Measurements from ENCODE around the gene ARAP1.

ARAP1 gene

DNA sequence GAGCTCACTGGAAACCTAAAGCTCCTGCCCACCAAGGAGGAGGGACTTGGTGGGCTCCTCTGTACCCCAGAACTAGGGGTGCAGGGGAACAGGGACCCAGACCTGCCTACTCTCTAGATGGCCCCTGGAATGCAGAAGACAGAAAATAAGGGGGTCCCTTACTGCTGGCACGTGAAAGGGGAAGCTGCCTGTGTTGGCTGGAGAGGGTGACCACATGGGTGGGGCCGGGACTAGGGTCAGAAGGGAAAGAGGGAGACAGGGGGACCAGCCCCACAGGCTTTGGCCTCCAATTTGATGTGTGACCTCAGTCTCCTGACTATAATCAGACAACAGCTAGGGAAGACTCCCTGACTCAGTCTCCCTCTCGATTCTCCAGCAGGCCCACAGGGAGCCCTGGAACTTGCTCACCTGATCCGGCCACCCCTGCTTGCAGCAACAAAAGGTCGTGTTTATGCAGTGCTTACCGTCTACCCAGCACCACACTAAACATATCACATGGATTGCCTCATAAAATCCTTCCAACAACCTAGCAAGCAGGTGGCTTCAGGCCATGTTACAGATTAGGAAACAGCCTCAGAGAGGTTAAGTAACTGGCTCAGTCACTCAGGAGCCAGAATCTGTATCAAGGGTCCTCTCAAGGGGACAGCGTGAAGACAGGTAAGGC is 10.2 kb downstream of the ARAP1 start:
- DNase-seq: no peak

DNA sequence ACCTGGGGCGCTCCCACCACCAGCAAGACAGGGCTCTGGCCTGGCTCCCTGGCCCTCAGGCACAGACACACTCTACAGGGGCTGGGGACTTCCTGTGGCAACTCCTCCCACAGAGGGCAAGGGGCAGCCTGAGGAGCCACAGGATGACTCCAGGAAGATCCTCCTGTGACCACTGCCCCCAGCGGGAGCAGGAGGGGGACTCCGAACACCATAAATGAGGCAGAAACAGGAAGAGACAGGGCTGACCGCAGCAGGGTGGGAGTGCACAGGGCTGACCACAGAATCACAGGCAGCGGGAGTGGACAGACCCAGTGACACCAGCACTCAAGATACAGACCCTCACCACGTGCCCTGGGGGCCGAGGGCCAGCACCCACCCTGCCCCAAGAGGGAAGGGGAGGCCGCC is 10.8 kb downstream of the ARAP1 start:
- DNase-seq: no peak

DNA sequence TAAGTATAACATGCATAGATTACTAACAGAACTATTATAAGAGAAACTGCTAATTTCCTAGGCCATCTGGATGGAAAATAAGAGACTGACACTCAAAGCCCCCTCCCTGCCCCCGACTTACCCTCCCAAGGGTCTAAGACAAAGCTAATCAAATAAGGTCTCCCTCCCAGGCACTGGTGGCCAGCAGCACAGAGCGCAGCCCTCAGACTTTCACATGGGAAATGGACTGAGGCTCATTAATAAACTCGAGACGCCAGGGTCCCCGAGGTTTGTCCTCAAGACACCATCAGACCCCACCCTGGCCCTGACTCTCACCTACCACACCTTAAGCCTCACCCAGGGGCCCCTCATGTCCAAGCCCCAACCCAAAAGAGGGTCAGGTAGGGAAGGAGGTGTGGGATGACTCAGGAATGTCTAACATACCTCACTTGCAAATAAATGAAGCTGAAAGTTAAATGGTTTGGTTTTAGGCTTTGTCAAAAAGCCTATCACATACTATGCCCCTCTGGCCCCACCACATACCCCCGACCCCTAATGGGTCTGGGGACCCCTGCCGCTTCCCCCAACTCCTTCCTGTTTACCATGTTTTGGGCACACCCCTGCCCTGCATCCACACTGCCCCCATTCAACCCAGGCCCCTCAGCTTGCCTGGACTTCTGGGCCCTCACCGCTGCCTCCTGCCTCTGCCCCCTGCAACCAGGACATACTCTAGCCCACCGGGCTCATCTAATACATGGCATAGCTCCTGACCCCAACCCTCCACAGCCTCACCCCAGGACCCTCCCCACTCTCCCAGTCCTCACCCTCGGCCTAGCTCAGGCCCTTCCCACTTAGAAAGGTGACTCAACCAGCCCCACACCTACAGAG is 11.4 kb downstream of the ARAP1 start:
- DNase-seq: no peak

DNA sequence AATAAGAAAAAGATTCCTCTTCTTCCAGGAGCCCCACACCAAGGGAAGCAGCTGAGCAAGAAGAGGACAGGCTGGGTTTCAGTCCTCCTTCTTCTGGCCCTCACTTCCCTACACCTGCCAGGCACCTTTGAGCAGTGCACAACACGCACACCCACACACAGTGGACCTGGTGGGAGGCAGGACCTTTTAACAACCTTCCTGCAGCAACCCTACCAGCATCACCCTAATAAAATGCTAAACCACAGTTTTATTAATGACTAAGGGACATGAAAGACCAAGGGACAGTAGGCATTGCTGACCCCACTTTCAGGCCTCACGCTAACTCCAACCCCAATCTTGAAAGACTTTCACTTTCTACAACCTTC is 12.2 kb downstream of the ARAP1 start:
- DNase-seq: no peak

DNA sequence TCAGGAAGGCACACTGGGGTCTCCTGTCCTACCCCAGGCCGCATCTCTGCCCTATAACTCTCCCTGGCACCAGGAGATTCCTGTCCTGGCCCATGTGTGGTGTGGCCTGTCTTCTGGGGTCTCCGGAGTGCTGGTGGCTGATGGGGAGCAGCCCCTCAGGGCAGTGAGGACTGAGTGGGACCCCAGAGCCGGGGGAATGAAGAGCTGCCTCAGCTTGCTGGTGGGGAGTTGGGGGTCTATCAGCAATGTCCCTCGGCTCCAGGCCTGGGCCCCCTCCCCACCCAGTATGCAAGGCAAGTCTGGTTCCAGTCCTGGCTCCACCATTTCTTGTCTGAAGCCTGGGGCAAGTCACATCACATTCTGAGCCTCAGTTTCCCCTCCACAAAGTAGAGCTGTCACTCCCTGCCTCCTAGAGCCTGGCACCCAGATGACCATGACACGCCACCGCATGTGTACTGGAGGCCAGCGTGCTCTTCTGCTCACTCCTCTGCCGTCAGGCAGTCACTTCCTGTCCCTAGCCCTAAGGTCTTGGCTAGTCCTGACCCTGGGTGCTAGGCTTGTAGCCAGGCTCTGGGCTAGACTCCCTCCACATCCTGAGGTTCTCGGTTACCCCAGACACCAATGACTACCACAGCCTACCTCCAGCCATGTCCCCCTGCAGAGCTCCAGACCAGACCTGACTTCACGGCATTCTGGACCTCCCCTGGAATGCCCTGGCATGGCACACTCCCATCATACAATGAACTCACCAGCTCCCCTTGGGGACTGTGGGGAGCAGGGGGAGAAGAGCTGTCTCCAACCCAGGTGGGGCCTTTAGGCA is 12.8 kb downstream of the ARAP1 start:
- DNase-seq: no peak

DNA sequence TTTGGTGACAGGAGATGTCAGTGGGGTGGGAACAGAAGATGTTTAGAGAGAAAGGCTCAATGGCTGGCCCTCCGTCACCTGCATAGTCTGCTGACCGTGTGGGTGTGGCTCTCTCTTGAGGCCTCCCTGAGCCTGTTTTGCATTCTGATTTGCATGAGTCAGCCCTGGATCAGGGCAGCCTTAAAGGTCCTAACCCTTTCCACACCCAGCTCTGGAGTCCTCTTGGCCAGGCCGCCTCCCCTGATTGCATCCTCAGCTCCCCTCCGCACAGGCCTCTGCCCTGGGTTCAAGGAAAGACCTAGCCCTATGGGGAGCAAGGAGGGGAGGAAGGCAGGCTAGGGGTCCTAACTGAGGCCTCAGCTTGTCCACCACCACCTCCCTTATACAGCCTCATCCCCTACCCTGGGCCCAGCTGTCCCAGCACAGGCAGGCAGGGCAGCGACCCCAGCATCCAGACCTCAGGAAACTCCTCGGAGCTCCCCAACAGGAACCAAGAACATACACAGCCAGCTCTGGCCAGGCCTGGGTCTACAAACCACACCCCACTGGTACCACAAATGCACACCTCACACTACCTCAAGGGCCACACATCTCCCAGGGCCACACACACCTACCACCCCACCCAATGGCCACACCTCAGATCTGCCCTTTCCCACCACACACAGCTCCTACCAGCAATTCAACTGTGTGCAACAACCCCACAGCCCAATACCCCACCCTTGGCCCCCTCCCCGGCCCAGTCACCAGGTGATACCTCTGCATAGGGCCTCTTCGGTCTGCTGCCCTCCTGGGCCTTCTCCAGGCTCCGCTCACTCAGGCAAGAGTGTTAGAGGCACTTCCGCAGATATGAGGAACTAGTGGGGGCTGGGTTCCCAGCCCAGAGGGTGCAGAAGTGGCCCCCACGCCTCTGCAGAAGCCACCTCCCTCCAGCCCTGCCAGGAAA is 13.7 kb downstream of the ARAP1 start:
- no peak for DNase-seq

DNA sequence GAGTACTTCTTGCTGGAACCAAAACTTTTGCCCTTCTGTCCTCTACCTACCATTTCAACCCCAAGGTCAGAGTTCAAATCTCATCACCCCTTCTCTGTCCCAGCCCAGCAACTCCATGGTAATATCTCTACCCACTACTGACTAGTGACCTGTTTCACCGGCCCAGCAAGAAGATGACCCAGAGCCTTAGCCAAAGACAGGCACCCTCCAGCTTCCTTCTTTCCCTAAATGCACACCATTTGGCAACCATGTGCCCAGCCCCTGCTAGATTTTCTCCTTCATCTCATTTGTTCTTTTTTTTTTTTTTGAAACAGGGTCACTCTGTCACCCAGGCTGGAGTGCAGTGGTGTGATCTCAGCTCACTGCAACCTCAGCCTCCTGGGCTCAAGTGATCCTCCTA is 14.9 kb downstream of the ARAP1 start:
- no peak for DNase-seq

DNA sequence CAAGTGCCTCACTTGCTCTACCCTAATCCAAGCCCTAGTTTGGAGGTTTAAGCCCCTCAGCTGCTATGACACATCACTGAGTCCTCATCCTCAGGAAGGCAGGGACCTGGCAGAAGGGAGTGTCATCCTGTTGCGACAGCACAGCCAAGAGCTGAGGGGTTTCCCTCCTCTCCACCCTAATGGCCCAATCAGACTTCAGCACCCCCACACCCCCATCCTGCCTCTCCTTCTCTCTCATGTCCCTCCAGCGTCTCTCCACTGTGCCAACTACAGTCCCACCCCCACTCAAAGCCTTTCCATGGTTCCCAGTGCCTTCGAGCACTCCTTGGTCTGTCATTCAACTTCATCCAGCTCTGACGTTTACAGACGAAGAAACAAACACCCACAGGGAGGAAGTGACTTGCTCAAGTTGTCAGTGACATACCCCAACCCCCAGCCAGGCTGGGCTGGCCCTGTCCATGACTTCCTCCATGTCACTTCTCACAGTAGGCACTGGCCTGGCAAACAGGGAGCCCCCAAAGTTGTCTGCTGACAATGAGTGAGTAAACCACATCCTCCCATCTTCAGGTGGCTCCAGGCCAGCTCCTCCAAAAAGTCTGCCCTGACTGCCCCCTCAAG is 15.6 kb downstream of the ARAP1 start:
- no peak for DNase-seq

DNA sequence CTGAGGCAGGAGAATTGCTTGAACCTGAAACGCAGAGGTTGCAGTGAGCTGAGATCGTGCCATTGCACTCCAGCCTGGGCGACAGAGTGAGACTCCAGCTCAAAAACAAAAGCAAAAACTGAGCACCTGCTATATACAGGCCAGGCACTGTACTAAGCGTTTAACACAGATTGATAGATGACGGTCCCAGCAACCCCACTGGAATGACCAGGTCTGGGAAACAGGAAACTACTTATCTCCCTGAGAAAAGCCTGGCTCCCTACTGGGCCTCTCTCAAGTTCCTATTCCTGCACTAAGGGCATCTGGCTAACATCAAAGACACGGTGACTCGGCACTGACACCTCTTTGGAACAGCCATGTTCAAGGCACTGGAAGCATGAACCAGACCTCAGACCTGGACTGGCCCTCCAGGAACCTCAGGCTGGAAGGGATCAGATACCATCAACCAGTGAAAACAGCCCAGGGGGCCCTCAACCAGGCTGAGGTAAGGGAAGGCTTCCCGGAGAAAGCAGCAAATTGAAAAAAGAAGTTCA is 16.6 kb downstream of the ARAP1 start:
- no peak for DNase-seq

DNA sequence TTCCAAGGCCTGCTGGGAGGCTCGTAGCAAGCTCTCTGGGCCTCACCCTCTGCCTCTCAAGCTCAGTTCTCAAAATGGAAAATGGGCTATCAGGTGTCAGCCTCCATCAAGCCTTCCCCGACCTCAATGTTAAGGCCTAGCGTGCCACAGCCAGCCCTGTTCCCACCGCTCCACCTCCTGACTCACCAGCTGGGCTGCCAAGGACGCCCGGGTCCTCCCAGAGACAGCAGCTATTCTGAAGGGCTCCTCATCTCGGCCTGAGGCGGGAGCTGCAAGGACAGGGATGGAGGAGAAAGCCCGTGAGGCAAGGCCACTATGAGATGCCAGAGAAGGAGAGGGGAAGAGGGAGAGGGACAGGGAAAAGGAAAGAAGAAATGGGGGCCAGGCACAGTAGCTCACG is 19.9 kb downstream of the ARAP1 start:
- no peak for DNase-seq

DNA sequence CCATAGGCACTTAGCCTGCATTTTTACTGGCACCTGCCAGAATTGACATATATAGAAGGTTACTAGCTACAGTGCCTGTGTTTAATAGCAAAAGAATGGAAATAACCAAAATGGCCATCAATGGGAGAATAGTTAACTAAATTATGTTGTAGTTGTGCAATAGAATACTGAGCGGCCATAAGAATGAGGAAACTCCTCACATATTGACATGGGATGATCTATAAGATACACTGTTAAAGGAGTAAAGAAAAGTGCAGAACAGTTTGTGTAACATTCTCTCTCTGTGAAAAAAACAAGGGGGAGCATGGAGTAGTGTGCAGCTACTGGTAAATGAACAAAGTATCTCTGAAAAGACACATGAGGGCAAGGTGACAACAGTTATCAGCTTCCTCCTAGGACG is 21.5 kb downstream of the ARAP1 start:
- no peak for DNase-seq

DNA sequence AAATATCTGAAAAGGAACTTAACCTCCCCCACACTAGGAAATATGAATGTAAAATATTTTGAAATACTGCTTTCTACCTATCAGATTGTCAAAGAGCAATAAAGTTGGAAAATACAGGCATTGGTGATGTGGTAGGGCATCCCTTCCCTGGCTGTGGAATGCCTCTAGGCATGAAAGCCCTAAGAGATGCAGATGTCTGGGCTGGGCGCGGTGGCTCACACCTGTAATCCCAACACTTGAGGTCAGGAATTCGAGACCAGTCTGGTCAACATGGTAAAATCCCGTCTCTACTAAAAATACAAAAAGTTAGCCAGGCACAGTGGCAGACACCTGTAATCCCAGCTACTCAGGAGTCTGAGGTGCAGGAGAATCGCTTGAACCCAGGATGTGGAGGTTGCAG is 22.0 kb downstream of the ARAP1 start:
- no peak for DNase-seq

DNA sequence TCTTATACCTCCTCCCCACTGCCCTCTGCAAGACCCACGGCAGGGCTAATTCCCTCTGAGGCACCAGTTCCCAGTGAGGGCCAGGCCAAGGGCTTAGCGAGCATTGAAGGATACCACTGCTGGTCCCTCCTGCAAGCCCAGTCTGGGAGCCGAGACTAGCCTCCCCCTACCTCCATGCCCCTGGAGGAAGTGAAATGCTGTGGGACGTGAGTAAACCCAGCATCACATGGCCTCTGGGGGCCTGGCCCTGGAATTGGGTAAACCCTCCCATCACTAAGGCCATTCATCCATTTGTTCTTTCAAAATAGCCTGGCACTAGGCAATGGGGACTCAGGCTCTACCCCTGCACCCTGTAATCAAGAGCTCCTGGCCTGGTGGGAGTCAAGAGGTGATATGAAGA is 24.7 kb downstream of the ARAP1 start:
- DNase-seq: no peak

DNA sequence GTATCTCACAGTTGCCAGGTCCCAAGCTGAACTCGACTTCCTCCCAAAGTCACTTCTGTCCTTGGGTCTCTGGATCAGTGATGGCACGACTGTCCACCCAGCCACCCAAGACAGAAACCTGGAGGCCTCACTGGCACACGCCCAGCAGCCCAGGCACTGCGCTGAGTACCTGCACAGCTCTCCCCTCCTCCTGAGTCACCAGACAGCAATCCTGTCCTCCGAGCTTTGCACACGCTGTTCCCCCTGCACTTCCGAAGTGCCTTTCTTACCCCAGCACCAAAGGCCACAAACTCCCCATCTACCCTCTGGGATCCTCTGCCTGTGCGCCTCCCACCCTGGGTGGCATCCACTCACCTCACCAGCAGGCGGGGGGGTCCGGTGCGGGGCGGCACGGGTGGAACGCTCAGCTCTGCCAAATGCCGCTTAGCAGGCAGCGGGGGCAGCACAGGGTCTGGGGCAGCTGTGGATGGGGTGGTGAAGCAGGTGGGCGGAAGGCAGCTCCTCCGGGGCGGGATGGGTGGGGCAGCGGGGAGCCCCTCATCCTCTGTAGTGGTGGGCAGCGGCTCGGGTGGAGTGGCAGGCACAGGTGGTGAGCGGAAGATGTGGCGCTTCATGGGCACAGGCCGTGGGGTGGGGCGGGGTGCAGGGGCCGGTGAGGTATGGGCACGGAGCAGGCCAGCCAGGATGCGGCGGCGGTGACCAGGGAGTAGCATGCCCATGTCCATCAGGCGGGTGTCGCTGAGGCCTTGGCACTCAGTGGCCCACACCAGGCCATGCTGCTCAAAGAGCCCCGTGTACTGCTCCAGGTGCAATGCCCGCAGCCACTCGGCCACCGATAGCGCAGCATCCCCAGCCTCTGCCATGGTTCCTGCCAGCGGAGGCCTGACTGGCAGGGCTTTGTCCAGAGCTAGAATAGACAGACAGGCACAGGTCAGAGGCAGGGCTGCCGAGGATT is 25.7 kb downstream of the ARAP1 start:
- DNase-seq: no peak

DNA sequence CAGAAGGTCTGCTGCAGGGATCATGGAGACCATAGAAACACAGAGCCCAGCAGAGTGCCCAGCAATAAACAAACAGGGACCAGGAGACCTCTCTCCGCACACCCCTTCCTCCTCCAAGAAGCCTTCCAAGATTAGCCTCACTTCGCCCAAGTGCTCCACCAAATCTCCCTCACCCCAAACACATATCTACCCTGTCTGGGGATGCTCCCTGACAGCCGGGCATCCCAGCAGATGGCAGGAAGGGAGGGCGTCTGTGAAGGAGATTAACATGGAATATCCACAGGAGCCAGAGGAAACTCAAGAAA is 26.5 kb downstream of the ARAP1 start:
- no peak for DNase-seq

DNA sequence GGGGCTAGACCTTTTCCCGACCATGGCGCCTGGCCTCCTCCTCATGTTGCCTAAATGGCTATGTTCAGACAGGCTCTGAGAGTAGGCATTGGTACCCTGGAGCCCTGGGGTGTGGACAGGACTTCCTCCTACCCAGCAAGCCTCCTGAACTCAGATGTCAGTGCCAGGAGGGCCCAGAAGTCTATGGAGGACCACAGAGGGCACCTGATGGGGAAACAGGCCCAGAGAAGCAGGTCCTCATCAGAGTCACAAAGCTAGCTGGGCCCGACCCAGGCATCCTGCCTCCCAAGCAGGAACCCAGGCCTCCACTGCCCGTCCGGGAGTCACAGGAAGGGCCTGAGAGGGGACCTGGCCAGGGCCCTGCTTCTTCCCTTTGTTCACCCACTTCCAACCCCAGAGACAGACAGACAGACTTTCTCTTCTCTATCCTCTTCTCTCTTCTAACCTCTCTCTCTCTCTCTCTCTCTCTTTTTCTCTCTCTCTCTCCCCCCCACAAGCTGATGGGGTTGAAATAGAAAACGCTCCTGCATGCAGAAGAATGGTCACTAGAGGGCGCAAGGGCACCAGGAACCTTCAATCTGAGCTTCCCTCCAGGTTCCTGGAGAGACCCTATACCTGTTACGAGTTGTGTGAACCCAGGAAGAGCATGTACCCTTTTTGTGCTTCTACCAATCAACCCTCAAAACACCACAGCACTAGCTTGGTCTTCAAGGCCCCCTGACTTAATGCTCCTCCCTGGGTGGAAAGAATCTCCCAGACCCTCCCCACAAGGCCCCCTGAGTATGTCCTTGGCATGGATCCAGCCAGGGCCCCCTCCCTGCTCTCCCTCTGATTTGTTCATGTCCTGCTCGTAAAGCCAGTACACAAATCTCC is 27.1 kb downstream of the ARAP1 start:
- peak; percentile 68 for DNase-seq

DNA sequence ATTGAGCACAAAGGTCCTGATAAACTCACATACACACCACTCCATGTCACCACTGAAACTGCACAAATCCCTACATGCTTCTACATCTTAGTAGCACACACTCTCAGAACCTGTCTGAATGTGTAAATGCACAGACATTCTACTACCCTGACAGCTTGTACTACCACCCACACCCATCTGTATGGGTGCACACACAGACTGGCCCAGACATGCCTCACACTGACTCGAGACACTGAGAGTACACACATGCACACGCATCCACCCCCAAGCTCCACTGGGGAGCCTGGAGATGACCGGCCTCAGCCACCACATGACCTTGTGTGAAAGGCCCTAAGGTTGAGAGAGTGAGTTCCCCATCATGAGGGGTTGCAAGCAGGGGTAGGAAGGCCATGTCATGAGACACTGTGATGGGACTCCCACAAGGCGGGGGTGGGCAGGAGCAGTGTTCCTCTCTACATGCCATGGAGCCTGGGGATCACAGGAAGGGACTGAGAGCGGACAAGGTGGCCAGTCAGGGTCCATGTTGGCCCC is 28.1 kb downstream of the ARAP1 start:
- no peak for DNase-seq

DNA sequence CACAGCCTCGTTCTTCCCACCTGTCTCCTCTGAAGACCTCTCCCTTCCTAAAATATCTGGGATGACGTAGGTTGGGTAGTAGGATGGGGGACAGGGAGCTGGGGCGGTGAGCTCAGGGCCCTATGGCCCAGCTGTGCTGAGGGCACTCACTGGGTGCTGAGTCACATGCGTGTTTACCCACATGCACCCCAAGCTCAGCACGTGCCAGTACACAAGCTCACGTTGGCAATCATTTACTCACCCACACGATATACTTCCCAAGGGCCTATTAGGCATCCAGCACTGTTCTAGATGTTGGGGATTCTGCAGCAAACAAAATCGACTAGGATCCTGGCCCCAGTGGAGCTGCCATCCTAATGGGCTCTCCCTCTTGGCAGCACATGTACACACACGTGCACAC is 28.7 kb downstream of the ARAP1 start:
- DNase-seq: no peak

DNA sequence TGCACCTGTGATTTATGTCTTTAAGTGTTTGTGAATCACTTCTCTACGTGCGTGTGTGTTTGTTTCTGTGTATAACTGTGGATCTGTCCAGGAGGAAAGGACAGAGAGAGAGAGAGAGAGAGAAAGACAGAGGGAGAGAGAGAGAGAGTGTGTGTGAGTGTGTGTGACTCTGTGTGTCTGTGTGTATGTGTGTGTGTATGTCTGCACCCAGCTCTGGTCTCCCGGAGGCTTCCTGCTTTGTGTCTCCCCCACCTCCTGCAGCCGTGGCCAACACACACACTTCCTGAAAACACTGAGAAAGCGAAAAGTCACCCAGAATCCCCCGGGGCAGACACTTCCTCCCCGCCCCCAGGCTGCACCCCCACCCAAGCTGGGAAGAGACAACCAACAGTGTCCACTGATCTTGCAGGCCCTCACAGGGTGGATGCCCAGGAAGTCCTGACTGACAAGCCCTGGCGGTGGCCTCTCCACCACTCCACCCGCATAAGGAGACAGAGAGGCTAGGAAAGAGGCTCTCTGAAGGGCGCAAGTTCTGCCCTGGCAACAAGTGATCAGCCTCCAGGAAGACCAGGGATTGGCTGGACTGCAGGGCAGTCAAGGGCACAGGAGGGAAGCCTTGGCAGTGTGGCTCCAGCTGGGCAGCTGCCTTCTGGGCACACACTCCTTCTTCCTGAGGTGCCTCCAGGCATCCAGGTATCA is 30.0 kb downstream of the ARAP1 start:
- peak; percentile 55 for DNase-seq
